ENCODE results near the gene MAP3K7CL.

MAP3K7CL gene

GRCh38 chr21:29205009-29205408, 74.6 kb downstream of the MAP3K7CL start:
- in situ Hi-C loops (cut with MboI; ENCODE audit: low sequenced_read_pairs) = no loop called here
- Histone ChIP-seq H3K9me3 (no peaks in the 10 kb centered on the region; the same call in 1 of the 2 replicates), H3K4me3 (no peak overlapping the region), H3K4me1 (no peaks in the 10 kb centered on the region), H3K27me3 (ENCODE audit: low read depth) (no peaks in the 10 kb centered on the region), H3K36me3 (replicated peaks) (no peaks in the 10 kb centered on the region)
- no peak for DNase-seq (ENCODE audit: low spot score in 2 of 2)

DNA sequence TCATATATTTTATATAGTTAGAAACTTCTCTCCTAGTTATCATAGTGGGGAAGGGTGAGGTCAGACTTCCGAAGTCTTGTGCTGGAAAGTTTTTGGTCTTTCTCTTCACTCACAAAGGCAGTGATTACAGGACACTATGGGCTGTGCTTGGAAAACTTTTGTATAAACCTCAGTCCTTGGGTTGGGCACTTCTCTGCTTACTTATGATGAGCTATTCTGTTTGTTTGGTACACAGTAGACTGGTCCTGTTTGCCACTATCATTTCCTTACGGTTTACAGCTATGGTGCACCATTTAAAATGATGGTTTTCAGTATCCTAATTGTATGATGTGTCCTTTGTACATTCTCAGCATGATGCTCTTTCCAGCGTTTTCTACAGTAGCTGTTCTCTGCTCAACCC, 75.5 kb downstream of the MAP3K7CL start:
- in situ Hi-C loops (cut with MboI; ENCODE audit: low sequenced_read_pairs) = no loop called here
- DNase-seq (ENCODE audit: low spot score in 2 of 2) = no peak

GRCh38 chr21:29206445-29206844, 76.0 kb downstream of the MAP3K7CL start:
- Histone ChIP-seq H3K27me3 (ENCODE audit: low read depth) (no peaks in the 10 kb centered on the region), H3K4me1 (no peaks in the 10 kb centered on the region), H3K36me3 (replicated peaks) (no peaks in the 10 kb centered on the region), H3K4me3 (no peak overlapping the region), H3K9me3 (no peaks in the 10 kb centered on the region; the same call in 1 of the 2 replicates)
- DNase-seq (ENCODE audit: low spot score in 2 of 2) = no peak
- in situ Hi-C loops (cut with MboI; ENCODE audit: low sequenced_read_pairs) = no loop called here

More for the DNA sequence above, 75.5 kb downstream of the MAP3K7CL start:
- Histone ChIP-seq H3K27me3 (ENCODE audit: low read depth) (no peaks in the 10 kb centered on the region), H3K4me3 (no peak overlapping the region), H3K9me3 (no peaks in the 10 kb centered on the region; the same call in 1 of the 2 replicates), H3K36me3 (replicated peaks) (no peaks in the 10 kb centered on the region), H3K4me1 (no peaks in the 10 kb centered on the region)

DNA sequence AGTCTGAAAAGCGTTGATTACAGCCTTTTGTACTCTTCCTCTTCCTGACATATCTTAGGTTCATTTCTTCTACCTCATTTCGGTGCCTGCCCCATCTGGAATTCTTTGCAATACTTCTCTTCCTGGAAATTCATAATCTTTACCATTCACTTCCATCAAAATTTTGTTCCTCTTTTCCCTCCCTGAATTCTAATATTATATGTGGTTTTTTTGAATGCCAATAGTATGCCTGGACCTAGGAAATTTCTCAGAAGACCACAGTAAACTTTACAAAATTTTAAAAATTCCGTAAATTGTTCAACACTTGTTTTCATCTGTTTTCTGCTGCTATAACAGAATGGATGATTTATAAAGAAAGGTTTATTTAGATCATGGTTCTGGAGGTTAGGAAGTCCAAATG, 76.8 kb downstream of the MAP3K7CL start:
- no peak for DNase-seq (ENCODE audit: low spot score in 2 of 2)
- Histone ChIP-seq H3K4me3 (no peak overlapping the region), H3K27me3 (ENCODE audit: low read depth) (no peaks in the 10 kb centered on the region), H3K36me3 (replicated peaks) (no peaks in the 10 kb centered on the region), H3K9me3 (no peaks in the 10 kb centered on the region; the same call in 1 of the 2 replicates), H3K4me1 (no peaks in the 10 kb centered on the region)
- in situ Hi-C loops (cut with MboI; ENCODE audit: low sequenced_read_pairs) = no loop called here

DNA sequence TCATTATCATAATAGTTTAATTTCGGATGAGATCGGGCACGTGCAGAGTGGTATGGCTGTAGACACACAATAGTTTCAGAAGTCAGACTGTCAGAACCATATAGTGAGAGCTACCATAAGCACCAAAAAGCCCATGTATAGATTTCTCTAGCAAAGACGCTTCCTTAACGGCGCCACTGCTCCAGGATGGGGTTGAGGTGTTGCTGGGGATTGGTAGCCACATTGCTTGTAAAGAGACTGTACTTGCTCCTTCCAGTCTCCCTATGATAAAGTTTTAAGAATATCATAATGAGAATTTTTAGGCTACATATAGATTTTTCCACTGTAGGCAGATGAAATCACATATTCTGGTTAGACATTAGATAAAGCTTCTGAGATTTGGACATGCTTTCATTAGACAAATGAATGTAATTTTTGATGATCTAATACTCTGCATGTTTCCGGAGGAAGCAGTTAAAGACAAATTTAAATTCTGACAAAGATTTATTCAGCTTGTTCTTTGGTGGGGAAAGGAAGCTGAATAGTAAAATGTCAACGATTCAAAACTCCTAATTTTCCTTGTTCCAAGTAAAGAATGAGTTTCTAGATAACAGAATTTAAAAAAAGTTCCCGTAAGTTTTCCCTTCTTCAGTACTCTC, 77.7 kb downstream of the MAP3K7CL start:
- H3K4me1 ChIP-seq = no peaks in the 10 kb centered on the region
- H3K27me3 ChIP-seq (ENCODE audit: low read depth) = no peaks in the 10 kb centered on the region
- no peak overlapping the region for H3K4me3 ChIP-seq
- in situ Hi-C loops (cut with MboI; ENCODE audit: low sequenced_read_pairs) = no loop called here
- DNase-seq (ENCODE audit: low spot score in 2 of 2) = no peak
- H3K9me3 ChIP-seq = no peaks in the 10 kb centered on the region
- no peaks in the 10 kb centered on the region for H3K36me3 ChIP-seq (replicated peaks)

DNA sequence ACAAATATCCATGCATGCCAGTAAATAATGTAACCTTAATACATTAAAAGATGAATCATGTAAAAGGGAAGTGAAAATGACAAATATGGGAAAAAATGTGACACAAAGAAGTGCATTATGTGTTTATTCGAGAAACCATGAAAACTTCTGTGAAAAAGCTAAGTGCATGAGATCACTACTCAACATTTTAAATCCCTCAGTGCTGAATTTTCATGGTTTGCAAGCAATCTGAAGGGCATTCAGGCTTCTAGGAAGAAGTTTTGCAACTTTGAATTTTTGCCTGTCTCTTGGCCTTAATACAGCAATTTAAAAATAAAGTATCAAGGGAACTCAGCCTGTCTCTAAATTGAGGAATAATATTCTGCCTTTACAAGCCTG, 78.2 kb downstream of the MAP3K7CL start:
- no peaks in the 10 kb centered on the region for H3K36me3 ChIP-seq (replicated peaks)
- DNase-seq (ENCODE audit: low spot score in 2 of 2) = no peak
- H3K27me3 ChIP-seq (ENCODE audit: low read depth) = no peaks in the 10 kb centered on the region
- in situ Hi-C loops (cut with MboI; ENCODE audit: low sequenced_read_pairs) = no loop called here
- no peaks in the 10 kb centered on the region for H3K9me3 ChIP-seq
- H3K4me3 ChIP-seq = no peak overlapping the region
- no peaks in the 10 kb centered on the region for H3K4me1 ChIP-seq

DNA sequence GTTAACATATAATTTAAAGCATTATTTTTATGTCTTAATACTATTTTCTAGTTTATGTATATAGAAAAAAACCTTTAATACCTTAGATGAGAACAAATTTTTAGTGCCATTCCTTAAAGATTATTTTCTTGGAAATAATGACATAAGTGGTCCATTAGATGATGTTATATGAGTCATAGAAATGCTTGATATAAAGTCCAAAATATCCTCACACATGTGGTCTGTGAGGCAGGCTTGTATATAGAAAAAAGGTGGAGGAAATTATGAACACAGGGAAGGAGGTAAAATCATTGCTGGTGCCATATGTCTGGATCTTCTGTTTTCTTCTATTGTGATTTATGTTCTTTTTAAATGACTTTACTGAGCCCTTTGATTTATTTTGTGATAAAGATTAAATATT, 79.3 kb downstream of the MAP3K7CL start:
- no peak for DNase-seq (ENCODE audit: low spot score in 2 of 2)
- no peaks in the 10 kb centered on the region for H3K4me1 ChIP-seq
- no peaks in the 10 kb centered on the region for H3K27me3 ChIP-seq (ENCODE audit: low read depth)
- no peak overlapping the region for H3K4me3 ChIP-seq
- in situ Hi-C loops (cut with MboI; ENCODE audit: low sequenced_read_pairs) = no loop called here
- no peaks in the 10 kb centered on the region for H3K9me3 ChIP-seq
- H3K36me3 ChIP-seq (replicated peaks) = no peaks in the 10 kb centered on the region

GRCh38 chr21:29211205-29211604, 80.8 kb downstream of the MAP3K7CL start:
- Histone ChIP-seq H3K4me1 (no peaks in the 10 kb centered on the region), H3K36me3 (replicated peaks) (no peaks in the 10 kb centered on the region), H3K4me3 (no peak overlapping the region), H3K27me3 (ENCODE audit: low read depth) (no peaks in the 10 kb centered on the region), H3K9me3 (no peaks in the 10 kb centered on the region)
- in situ Hi-C loops (cut with MboI; ENCODE audit: low sequenced_read_pairs) = no loop called here
- no peak for DNase-seq (ENCODE audit: low spot score in 2 of 2)

DNA sequence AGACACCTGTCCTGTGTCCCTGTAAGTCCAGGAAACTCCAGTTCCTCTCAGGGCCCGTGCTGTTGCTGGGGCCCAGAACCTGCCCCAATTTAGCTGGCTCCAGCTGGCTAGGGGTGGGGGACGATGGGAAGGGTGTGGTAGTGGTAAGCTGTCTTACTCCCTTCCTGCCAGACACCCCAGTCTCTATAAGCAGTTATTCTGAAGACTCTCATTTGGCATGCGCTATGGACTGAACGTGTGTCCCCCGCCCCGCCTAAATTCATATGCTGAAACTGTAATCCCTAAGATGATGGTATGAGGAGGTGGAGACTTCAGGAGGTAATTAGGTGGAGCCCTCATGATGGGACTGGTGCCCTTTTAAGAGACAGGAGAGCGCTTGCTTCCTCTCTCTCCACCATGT, 82.0 kb downstream of the MAP3K7CL start:
- H3K36me3 ChIP-seq (replicated peaks) = no peaks in the 10 kb centered on the region
- H3K27me3 ChIP-seq (ENCODE audit: low read depth) = no peaks in the 10 kb centered on the region
- in situ Hi-C loops (cut with MboI; ENCODE audit: low sequenced_read_pairs) = no loop called here
- H3K4me1 ChIP-seq = no peaks in the 10 kb centered on the region
- H3K9me3 ChIP-seq = no peaks in the 10 kb centered on the region
- H3K4me3 ChIP-seq = no peak overlapping the region
- no peak for DNase-seq (ENCODE audit: low spot score in 2 of 2)

- no peak for DNase-seq (ENCODE audit: low spot score in 2 of 2)
- in situ Hi-C loops (cut with MboI; ENCODE audit: low sequenced_read_pairs) = no loop called here
- no peaks in the 10 kb centered on the region for H3K27me3 ChIP-seq (ENCODE audit: low read depth)
- H3K4me3 ChIP-seq = no peak overlapping the region
- no peaks in the 10 kb centered on the region for H3K4me1 ChIP-seq
- H3K9me3 ChIP-seq = no peaks in the 10 kb centered on the region
- no peaks in the 10 kb centered on the region for H3K36me3 ChIP-seq (replicated peaks)
Observed at GRCh38 chr21:29213513-29214385, 83.3 kb downstream of the MAP3K7CL start.

DNA sequence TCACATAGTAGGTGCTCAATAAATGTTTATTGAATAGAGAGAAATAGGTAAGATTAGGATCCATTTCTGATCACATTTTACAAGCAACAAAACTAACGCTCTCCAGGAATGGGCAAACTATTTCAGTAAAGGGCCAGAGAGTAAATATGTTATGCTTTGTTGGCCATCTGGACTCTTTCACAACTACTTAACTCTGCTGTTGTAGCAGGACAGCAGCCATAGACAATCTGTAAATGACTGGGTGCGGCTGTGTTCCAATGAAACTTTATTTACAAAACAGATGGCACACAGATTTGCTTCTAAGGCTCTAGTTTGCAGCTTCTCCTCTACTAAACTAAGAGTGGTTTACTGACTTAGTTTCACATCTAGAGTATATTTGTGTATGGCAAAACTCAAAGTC, 85.3 kb downstream of the MAP3K7CL start:
- no peaks in the 10 kb centered on the region for H3K27me3 ChIP-seq (ENCODE audit: low read depth)
- no peaks in the 10 kb centered on the region for H3K4me1 ChIP-seq
- H3K36me3 ChIP-seq (replicated peaks) = no peaks in the 10 kb centered on the region
- in situ Hi-C loops (cut with MboI; ENCODE audit: low sequenced_read_pairs) = no loop called here
- no peak overlapping the region for H3K4me3 ChIP-seq
- H3K9me3 ChIP-seq = no peaks in the 10 kb centered on the region
- no peak for DNase-seq (ENCODE audit: low spot score in 2 of 2)

DNA sequence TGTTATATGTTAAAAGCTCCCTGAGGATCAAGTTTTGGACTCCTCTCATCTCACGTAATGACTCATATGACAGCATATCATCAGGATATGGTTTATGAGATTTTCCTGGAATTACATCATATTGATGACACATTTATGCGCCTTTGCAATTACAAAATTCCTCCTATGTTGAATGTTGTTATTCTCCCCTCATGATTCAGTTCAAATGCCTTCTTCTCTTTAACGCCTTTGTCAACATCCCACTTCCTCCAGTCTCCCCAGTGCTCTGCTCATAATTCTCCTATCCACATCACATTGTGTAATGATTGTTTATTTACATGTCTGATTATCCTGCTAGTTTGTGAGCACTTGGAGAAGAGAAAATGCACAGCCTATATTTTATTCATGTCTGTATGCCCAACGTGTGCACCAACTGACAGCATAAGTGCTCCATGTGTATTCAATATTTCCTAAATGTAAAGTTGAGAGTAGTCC, 87.4 kb downstream of the MAP3K7CL start:
- Histone ChIP-seq H3K4me1 (no peaks in the 10 kb centered on the region), H3K4me3 (no peak overlapping the region), H3K9me3 (no peaks in the 10 kb centered on the region), H3K27me3 (ENCODE audit: low read depth) (no peaks in the 10 kb centered on the region), H3K36me3 (replicated peaks) (no peaks in the 10 kb centered on the region)
- in situ Hi-C loops (cut with MboI; ENCODE audit: low sequenced_read_pairs) = no loop called here
- no peak for DNase-seq (ENCODE audit: low spot score in 2 of 2)

DNA sequence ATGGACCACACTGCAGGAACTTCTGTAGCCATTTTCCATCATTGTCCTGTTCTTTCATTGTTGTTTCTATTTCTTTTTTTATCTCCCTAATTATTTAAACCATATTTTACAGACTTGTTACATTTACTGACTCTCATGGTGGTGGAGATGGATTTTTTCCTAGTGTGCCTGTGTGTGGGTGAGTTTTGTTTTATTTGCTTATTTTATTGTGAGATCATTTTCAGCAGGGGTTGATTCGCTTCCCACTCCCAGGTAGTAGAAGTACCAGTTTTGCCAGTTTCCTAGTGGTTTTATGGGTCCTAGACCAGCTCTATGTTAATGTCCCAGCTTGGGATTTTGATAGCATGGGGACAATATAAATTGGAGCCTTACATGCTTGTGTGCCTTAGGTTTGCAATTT, 88.3 kb downstream of the MAP3K7CL start:
- H3K36me3 ChIP-seq (replicated peaks) = no peaks in the 10 kb centered on the region
- no peaks in the 10 kb centered on the region for H3K4me1 ChIP-seq
- DNase-seq (ENCODE audit: low spot score in 2 of 2) = no peak
- no peaks in the 10 kb centered on the region for H3K9me3 ChIP-seq
- no peak overlapping the region for H3K4me3 ChIP-seq
- in situ Hi-C loops (cut with MboI; ENCODE audit: low sequenced_read_pairs) = no loop called here
- no peaks in the 10 kb centered on the region for H3K27me3 ChIP-seq (ENCODE audit: low read depth)

GRCh38 chr21:29219165-29219770, 88.8 kb downstream of the MAP3K7CL start:
- Histone ChIP-seq H3K9me3 (no peaks in the 10 kb centered on the region), H3K4me3 (no peak overlapping the region), H3K27me3 (ENCODE audit: low read depth) (no peaks in the 10 kb centered on the region), H3K4me1 (no peaks in the 10 kb centered on the region), H3K36me3 (replicated peaks) (no peaks in the 10 kb centered on the region)
- DNase-seq (ENCODE audit: low spot score in 2 of 2) = no peak
- in situ Hi-C loops (cut with MboI; ENCODE audit: low sequenced_read_pairs) = no loop called here
